Epithelial cell of proximal tubule (primary cell): ENCODE measurements around the gene TATDN3. TPM values are rescaled to one million over a fixed set of nuclear protein-coding genes. Genes with fewer than 3 reads are reported as not detected.
"Not testable (repeated sequence)": the region's sequence is repeated elsewhere in the genome, so short reads cannot be mapped to it uniquely, and the experiment has no call there.

Experiments used
- DNase-seq: peaks from one replicate; pipeline ENCODE4 v3.0.0-alpha.2; 2011; ENCODE audit warnings: low read depth
- H3K4me3 ChIP-seq: 2 replicates; pipeline ENCODE4 v1.5.1; 2011; ENCODE audit warnings: low read depth, mild to moderate bottlenecking, low read length
- CTCF ChIP-seq: conservative IDR thresholded peaks from 2 replicates; pipeline ENCODE4 v1.5.1; 2012; ENCODE audit warnings: low read depth, mild to moderate bottlenecking, low read length
- total RNA-seq: library from RNA; depleted of rRNA; stranded (reverse); fragments of >200 nt; gene quantifications from 2 replicates; pipeline ENCODE4 v1.2.3, GENCODE V29; 2015

TATDN3 gene
- total RNA-seq, 1 donor from 2014 or later, result 12.9 TPM

GRCh38 chr1:212762839-212763238 lies 28.9 kb upstream of the TATDN3 start:
- DNase-seq, result no peak
- no peak for TF ChIP-seq CTCF
- H3K4me3 ChIP-seq, result no peak overlapping the region

- H3K4me3 ChIP-seq, DNase-seq: not testable (repeated sequence)
Observed at GRCh38 chr1:212764718-212765281, 26.9 kb upstream of the TATDN3 start.

- DNase-seq, H3K4me3 ChIP-seq: not testable (repeated sequence)
Observed at GRCh38 chr1:212766825-212767224, 24.9 kb upstream of the TATDN3 start.

- DNase-seq, result no peak
- H3K4me3 ChIP-seq, result no peak overlapping the region
- TF ChIP-seq CTCF, result no peak
Observed at GRCh38 chr1:212769459-212770167, 22.1 kb upstream of the TATDN3 start.

GRCh38 chr1:212771341-212771740 lies 20.4 kb upstream of the TATDN3 start:
- DNase-seq, result no peak
- H3K4me3 ChIP-seq, result no peak overlapping the region
- no peak for TF ChIP-seq CTCF

- no peak for DNase-seq
- H3K4me3 ChIP-seq, result no peak overlapping the region
- no peak for TF ChIP-seq CTCF
Observed at GRCh38 chr1:212773011-212773410, 18.7 kb upstream of the TATDN3 start.

GRCh38 chr1:212774584-212774983 lies 17.1 kb upstream of the TATDN3 start:
- no peak for TF ChIP-seq CTCF
- DNase-seq, result no peak
- no peak overlapping the region for H3K4me3 ChIP-seq

- H3K4me3 ChIP-seq, result no peak overlapping the region
- no peak for DNase-seq
- TF ChIP-seq CTCF, result no peak
Observed at GRCh38 chr1:212775241-212775640, 16.5 kb upstream of the TATDN3 start.
